Parathyroid adenoma (tissue), 2 donors: ENCODE data around the gene GDPD5.

ENCODE experiments used
- H2AFZ ChIP-seq: fragments of 300-600 bp; sonication (generic); one replicate; pipeline ENCODE4 v1.7.0; 2017; ENCODE audit warnings: antibody characterized with exemption, mild to moderate bottlenecking
- H3K27ac ChIP-seq: fragments of 300-600 bp; sonication (generic); one replicate; pipeline ENCODE4 v1.7.0; 2017
- H3K27me3 ChIP-seq: fragments of 300-600 bp; sonication (generic); one replicate; pipeline ENCODE4 v1.7.0; 2017; ENCODE audit warnings: low read length; ENCODE audit not compliant: control insufficient read depth, insufficient read depth
- H3K36me3 ChIP-seq: fragments of 300-600 bp; sonication (generic); one replicate; pipeline ENCODE4 v1.7.0; 2017; ENCODE audit warnings: low read length; ENCODE audit not compliant: control insufficient read depth, insufficient read depth
- H3K4me1 ChIP-seq: fragments of 300-600 bp; sonication (generic); one replicate; pipeline ENCODE4 v1.7.0; 2017; ENCODE audit warnings: control low read depth
- H3K4me2 ChIP-seq: fragments of 300-600 bp; sonication (generic); one replicate; pipeline ENCODE4 v1.7.0; 2017; ENCODE audit warnings: low read length
- H3K4me3 ChIP-seq: fragments of 300-600 bp; sonication (generic); one replicate; pipeline ENCODE4 v1.7.0; 2017; ENCODE audit warnings: low read depth, low read length
- H3K79me2 ChIP-seq: fragments of 300-600 bp; sonication (generic); one replicate; pipeline ENCODE4 v1.7.0; 2017; ENCODE audit warnings: control low read depth
- H3K9ac ChIP-seq: fragments of 300-600 bp; sonication (generic); one replicate; pipeline ENCODE4 v1.7.0; 2017; ENCODE audit warnings: mild to moderate bottlenecking
- H3K9me3 ChIP-seq: fragments of 300-600 bp; sonication (generic); one replicate; pipeline ENCODE4 v1.7.0; 2017; ENCODE audit warnings: low read length; ENCODE audit not compliant: control insufficient read depth
- TF ChIP-seq, protein P1 (sequence below): fragments of 300-600 bp; sonication (generic); IDR thresholded peaks from one replicate; pipeline ENCODE4 v1.7.0; 2017; ENCODE audit warnings: antibody characterized with exemption, mild to moderate bottlenecking
- donor health status: primary hyperparathyroidism.

GDPD5 gene

DNA sequence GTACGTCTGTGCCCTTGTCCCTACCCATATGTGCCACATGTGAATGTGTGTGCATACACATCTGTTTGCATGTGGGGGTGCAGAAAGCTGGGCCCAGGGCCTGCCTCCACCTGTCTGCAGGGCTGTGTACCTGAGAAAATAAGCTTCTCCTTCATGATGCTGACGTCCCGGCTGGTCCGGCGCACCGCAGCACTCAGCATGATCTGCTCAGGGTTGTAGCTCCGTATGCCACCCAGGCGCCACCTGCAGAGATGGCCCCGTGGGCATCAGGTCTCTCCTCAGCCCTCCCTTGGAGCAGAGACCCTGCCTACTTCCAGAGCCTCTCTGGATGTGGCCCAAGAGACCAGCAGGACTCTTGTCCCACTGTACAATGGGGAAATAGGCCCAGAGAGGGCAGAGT is 88.9 kb downstream of the GDPD5 start:
- no peaks in the 10 kb centered on the region for H3K79me2 ChIP-seq
- no peaks in the 10 kb centered on the region for H3K27me3 ChIP-seq
- no peaks in the 10 kb centered on the region for H3K9me3 ChIP-seq
- no peak overlapping the region for H2AFZ ChIP-seq
- no peaks in the 10 kb centered on the region for H3K4me1 ChIP-seq
- H3K4me3 ChIP-seq = no peak overlapping the region
- no peak overlapping the region for H3K4me2 ChIP-seq
- H3K9ac ChIP-seq = no peak overlapping the region
- TF ChIP-seq, protein P1, sequence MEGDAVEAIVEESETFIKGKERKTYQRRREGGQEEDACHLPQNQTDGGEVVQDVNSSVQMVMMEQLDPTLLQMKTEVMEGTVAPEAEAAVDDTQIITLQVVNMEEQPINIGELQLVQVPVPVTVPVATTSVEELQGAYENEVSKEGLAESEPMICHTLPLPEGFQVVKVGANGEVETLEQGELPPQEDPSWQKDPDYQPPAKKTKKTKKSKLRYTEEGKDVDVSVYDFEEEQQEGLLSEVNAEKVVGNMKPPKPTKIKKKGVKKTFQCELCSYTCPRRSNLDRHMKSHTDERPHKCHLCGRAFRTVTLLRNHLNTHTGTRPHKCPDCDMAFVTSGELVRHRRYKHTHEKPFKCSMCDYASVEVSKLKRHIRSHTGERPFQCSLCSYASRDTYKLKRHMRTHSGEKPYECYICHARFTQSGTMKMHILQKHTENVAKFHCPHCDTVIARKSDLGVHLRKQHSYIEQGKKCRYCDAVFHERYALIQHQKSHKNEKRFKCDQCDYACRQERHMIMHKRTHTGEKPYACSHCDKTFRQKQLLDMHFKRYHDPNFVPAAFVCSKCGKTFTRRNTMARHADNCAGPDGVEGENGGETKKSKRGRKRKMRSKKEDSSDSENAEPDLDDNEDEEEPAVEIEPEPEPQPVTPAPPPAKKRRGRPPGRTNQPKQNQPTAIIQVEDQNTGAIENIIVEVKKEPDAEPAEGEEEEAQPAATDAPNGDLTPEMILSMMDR = no peak
- H3K36me3 ChIP-seq = no peaks in the 10 kb centered on the region
- no peak overlapping the region for H3K27ac ChIP-seq

DNA sequence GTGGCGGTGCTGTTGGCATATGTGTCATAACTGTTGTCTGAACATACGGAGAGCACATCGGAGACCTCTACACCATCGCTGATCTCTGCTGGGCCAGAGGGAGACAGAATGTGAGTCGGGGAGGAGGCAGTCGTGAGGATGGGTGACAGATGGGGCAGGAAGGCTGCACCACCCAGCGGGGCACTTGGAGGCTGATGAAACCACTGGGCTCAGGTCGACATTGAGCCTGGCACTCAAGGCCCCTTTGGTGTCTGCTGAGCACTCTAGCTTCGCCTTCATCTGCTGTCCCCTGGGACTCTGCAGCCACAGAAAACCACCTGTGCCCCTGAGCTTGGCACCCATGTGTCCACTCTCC is 90.2 kb downstream of the GDPD5 start:
- TF ChIP-seq, protein P1 = no peak
- no peak overlapping the region for H2AFZ ChIP-seq
- no peak overlapping the region for H3K4me2 ChIP-seq
- H3K27me3 ChIP-seq = no peaks in the 10 kb centered on the region
- no peaks in the 10 kb centered on the region for H3K36me3 ChIP-seq
- H3K4me3 ChIP-seq = no peak overlapping the region
- no peak overlapping the region for H3K9ac ChIP-seq
- H3K27ac ChIP-seq = no peak overlapping the region
- H3K79me2 ChIP-seq = no peaks in the 10 kb centered on the region
- H3K4me1 ChIP-seq = no peaks in the 10 kb centered on the region
- H3K9me3 ChIP-seq = no peaks in the 10 kb centered on the region

DNA sequence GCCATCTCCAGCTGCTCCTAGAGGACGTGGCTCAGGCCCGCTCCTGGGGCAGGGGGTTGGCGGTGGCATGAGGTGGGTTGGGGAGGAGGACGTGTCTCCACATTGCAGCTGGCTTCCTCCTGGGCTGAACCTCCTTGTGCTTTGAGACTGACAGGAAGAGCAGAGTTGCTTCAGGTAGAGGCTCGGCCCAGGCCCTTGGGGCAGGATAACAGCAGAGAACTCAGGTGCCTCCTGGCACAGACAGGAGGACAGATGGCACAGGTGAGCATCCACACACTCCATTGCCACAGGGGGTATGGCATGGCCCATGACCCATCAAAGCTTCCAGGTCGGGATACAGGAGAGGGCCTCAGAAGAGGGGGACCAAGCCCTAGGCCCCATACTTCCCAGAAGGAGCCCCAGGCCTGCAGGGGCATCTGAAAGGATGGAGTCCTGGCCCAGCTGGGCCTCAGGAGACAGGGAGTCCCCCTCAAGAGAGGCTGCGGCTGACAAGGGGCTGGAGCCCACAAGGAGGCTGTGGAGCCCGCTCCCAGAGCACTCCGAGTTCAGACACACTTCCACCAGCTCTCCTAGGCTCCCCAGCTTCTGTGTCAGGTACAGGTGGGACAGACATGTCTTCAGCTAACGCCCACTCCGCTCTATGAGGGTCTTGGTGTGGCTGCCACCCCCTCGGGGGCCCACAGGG is 90.7 kb downstream of the GDPD5 start:
- no peak overlapping the region for H3K4me3 ChIP-seq
- no peak overlapping the region for H2AFZ ChIP-seq
- no peaks in the 10 kb centered on the region for H3K36me3 ChIP-seq
- no peaks in the 10 kb centered on the region for H3K9me3 ChIP-seq
- no peak overlapping the region for H3K27ac ChIP-seq
- H3K9ac ChIP-seq = no peak overlapping the region
- TF ChIP-seq, protein P1 = no peak
- H3K27me3 ChIP-seq = no peaks in the 10 kb centered on the region
- no peaks in the 10 kb centered on the region for H3K4me1 ChIP-seq
- no peaks in the 10 kb centered on the region for H3K79me2 ChIP-seq
- H3K4me2 ChIP-seq = no peak overlapping the region

DNA sequence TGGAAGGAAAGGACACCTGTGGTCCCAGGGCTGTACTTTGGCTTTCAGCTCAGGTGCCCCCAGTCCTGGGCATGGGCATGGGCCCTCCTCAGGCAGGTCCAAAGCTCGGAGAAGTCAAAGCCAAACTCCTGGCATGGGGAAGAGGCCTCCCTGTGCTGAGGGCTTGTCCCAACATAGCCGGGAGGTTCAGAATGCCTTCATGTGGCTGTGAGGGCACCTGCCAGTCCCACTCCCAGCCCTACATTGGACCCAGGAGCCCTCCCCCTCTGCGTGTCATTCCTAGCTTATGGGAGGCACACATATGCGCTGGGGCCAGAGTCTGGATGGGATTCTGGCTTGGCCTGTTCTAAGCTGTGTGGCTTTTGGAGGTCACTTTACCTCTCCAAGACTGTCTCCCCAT is 91.7 kb downstream of the GDPD5 start:
- H3K4me3 ChIP-seq = no peak overlapping the region
- no peaks in the 10 kb centered on the region for H3K36me3 ChIP-seq
- no peak overlapping the region for H3K4me2 ChIP-seq
- H3K27ac ChIP-seq = no peak overlapping the region
- no peaks in the 10 kb centered on the region for H3K4me1 ChIP-seq
- H3K9ac ChIP-seq = no peak overlapping the region
- no peaks in the 10 kb centered on the region for H3K27me3 ChIP-seq
- no peak overlapping the region for H2AFZ ChIP-seq
- TF ChIP-seq, protein P1 = no peak
- no peaks in the 10 kb centered on the region for H3K79me2 ChIP-seq
- no peaks in the 10 kb centered on the region for H3K9me3 ChIP-seq

DNA sequence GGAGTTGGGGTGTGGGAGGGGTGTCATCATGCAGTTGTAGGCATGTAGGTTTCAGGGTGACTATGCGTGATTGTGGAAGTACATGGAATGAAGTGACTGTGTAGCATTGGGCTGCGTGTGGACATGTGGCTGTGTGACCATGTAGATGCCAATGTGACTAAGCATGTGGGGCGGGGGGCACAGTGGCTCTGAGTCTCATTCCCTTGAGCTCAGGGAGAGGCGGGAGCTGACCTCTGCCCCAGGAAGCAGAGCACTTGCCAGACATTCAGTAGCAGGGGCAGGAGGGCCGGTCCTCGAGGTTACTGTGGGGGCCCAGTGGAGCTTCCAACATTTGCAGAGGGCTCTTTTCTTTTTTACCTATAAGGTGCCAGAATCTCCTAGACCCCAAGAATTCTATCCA is 92.3 kb downstream of the GDPD5 start:
- Histone ChIP-seq H3K36me3 (no peaks in the 10 kb centered on the region), H3K4me2 (no peak overlapping the region), H3K9me3 (no peaks in the 10 kb centered on the region), H3K27ac (no peak overlapping the region), H3K79me2 (no peaks in the 10 kb centered on the region), H3K4me1 (no peaks in the 10 kb centered on the region), H3K27me3 (no peaks in the 10 kb centered on the region), H3K9ac (no peak overlapping the region), H3K4me3 (no peak overlapping the region), H2AFZ (no peak overlapping the region)
- TF ChIP-seq, protein P1 = no peak
